Measurements from ENCODE around the gene MT1B. TPM values are rescaled to one million over a fixed set of nuclear protein-coding genes. Genes with fewer than 3 reads are reported as not detected.

The MT1B gene
- total RNA-seq, 2 experiments from 2014 or later: not detected

GRCh38 chr16:56631197-56631596 lies 20.5 kb upstream of the MT1B start:
- no peak for ATAC-seq

GRCh38 chr16:56631832-56632155 lies 19.9 kb upstream of the MT1B start:
- Mint-ChIP-seq H3K4me1 (ENCODE audit: low read depth) (peaks cover 29% of the 10 kb centered on the region), H3K4me3 (peak overlapping the region; percentile 56), H3K9me3 (ENCODE audit: insufficient read depth) (no peaks in the 10 kb centered on the region), H3K27me3 (ENCODE audit: low read depth) (peaks cover 79% of the 10 kb centered on the region), H3K36me3 (ENCODE audit: low read depth) (no peaks in the 10 kb centered on the region), H3K27ac (no peak overlapping the region)
- ChIA-PET POLR2A (no interaction called here), CTCF (interaction anchor here (1.1 to 2.3 kb wide), 2 partner anchors 12 to 31 kb away, joined by 3 to 6 read pairs; no protein-coding TSS in a partner anchor)
- ATAC-seq: no peak
- DNase-seq: no peak

More at GRCh38 chr16:56631197-56631596, 20.5 kb upstream of the MT1B start:
- H3K27ac Mint-ChIP-seq: no peak overlapping the region
- H3K27me3 Mint-ChIP-seq (ENCODE audit: low read depth): peaks cover 73% of the 10 kb centered on the region
- ChIA-PET POLR2A (interaction anchor here (1.0 to 1.6 kb wide), 2 partner anchors 12 kb away, joined by 3 to 4 read pairs; no protein-coding TSS in a partner anchor), CTCF (interaction anchor here (0.9 to 2.3 kb wide), 6 partner anchors 13 to 71 kb away, joined by 3 to 9 read pairs (median 4); partner anchors contain the start of gene MT2A)
- peaks cover 27% of the 10 kb centered on the region for H3K4me1 Mint-ChIP-seq (ENCODE audit: low read depth)
- H3K9me3 Mint-ChIP-seq (ENCODE audit: insufficient read depth): no peaks in the 10 kb centered on the region
- no peak for DNase-seq
- H3K4me3 Mint-ChIP-seq: no peak overlapping the region
- no peaks in the 10 kb centered on the region for H3K36me3 Mint-ChIP-seq (ENCODE audit: low read depth)

GRCh38 chr16:56632156-56632847 lies 19.4 kb upstream of the MT1B start, which contains the start of gene MT1M:
Gene MT1M, plus strand, starts transcription at chr16:56632659. Its CDS starts 73 bp downstream, at chr16:56632732.
- Mint-ChIP-seq H3K4me3 (peak within 1 kb of the TSS; percentile 56), H3K27me3 (ENCODE audit: low read depth) (peaks cover 81% of the 10 kb centered on the region), H3K36me3 (ENCODE audit: low read depth) (no peaks in the 10 kb centered on the region), H3K4me1 (ENCODE audit: low read depth) (peaks cover 29% of the 10 kb centered on the region), H3K9me3 (ENCODE audit: insufficient read depth) (no peaks in the 10 kb centered on the region), H3K27ac (no peak within 1 kb of the TSS)
- peak; percentile 54 for ATAC-seq
- ChIA-PET CTCF (interaction anchor here (1.1 kb wide), 1 partner anchor 32 kb away, joined by 3 read pairs; no protein-coding TSS in a partner anchor), POLR2A (no interaction called here)
- DNase-seq: no peak

DNA sequence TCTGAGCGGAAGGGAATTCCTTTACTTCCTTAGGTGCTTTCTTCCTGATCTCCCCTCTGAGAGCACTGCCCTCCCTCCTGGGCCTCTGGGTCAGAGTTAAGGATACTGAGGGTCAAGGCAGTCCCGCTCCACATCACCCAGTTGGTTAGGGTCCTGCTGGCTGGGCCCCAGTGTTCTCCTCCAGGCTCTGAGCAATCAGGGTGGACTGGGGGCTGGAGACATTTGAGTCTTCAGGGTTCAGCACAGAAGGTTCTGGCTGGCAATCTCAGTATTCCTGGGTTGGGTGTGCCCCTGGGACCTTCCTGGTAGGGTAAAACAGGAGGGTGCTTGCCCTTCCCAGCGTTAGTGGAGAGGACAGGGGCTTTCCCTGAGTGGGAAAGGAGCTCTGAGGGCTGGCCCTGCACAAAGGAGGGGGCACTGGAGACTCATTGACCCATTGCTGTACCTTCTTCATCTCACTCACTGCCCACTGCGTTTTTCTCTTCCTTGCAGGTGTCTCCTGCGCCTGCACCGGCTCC lies 18.8 kb upstream of the MT1B start:
- Mint-ChIP-seq H3K27me3 (ENCODE audit: low read depth) (peaks cover 86% of the 10 kb centered on the region), H3K27ac (no peak overlapping the region), H3K36me3 (ENCODE audit: low read depth) (no peaks in the 10 kb centered on the region), H3K9me3 (ENCODE audit: insufficient read depth) (no peaks in the 10 kb centered on the region), H3K4me3 (peak overlapping the region; percentile 55), H3K4me1 (ENCODE audit: low read depth) (peaks cover 32% of the 10 kb centered on the region)
- ChIA-PET POLR2A (no interaction called here), CTCF (no interaction called here)
- DNase-seq (no peak), ATAC-seq (no peak)

- peaks cover 36% of the 10 kb centered on the region for H3K4me1 Mint-ChIP-seq (ENCODE audit: low read depth)
Observed at GRCh38 chr16:56633535-56633934, 18.2 kb upstream of the MT1B start.

GRCh38 chr16:56634715-56635440 lies 16.8 kb upstream of the MT1B start:
- H3K27me3 Mint-ChIP-seq (ENCODE audit: low read depth): peaks cover 91% of the 10 kb centered on the region
- ATAC-seq (no peak), DNase-seq (no peak)
- POLR2A ChIA-PET: interaction anchor here (1.7 kb wide), 1 partner anchor 9 kb away, joined by 6 read pairs; the partner anchor contains the start of gene MT1E
- peak overlapping the region; percentile 30 for H3K4me3 Mint-ChIP-seq
- CTCF ChIA-PET: interaction anchor here (1.5 kb wide), 1 partner anchor 67 kb away, joined by 3 read pairs; no protein-coding TSS in a partner anchor
- no peaks in the 10 kb centered on the region for H3K9me3 Mint-ChIP-seq (ENCODE audit: insufficient read depth)
- H3K4me1 Mint-ChIP-seq (ENCODE audit: low read depth): peaks cover 38% of the 10 kb centered on the region
- no peak overlapping the region for H3K27ac Mint-ChIP-seq
- H3K36me3 Mint-ChIP-seq (ENCODE audit: low read depth): no peaks in the 10 kb centered on the region

More at GRCh38 chr16:56633535-56633934, 18.2 kb upstream of the MT1B start:
- ATAC-seq (no peak), DNase-seq (no peak)
- Mint-ChIP-seq H3K36me3 (ENCODE audit: low read depth) (no peaks in the 10 kb centered on the region), H3K9me3 (ENCODE audit: insufficient read depth) (no peaks in the 10 kb centered on the region), H3K27me3 (ENCODE audit: low read depth) (peaks cover 89% of the 10 kb centered on the region), H3K27ac (no peak overlapping the region), H3K4me3 (no peak overlapping the region)
- ChIA-PET POLR2A (interaction anchor here (1.7 kb wide), 1 partner anchor 8 kb away, joined by 6 read pairs; the partner anchor contains the start of gene MT1E), CTCF (no interaction called here)

GRCh38 chr16:56635441-56635967 lies 16.2 kb upstream of the MT1B start:
- ATAC-seq (peak; percentile 11), DNase-seq (no peak)
- CTCF ChIA-PET: interaction anchor here (1.5 kb wide), 1 partner anchor 67 kb away, joined by 3 read pairs; no protein-coding TSS in a partner anchor
- POLR2A ChIA-PET: interaction anchor here (0.6 to 1.7 kb wide), 2 partner anchors 10 to 60 kb away, joined by 3 to 6 read pairs; partner anchors contain the start of gene MT1E
- Mint-ChIP-seq H3K9me3 (ENCODE audit: insufficient read depth) (no peaks in the 10 kb centered on the region), H3K4me3 (peak overlapping the region; percentile 40), H3K27me3 (ENCODE audit: low read depth) (peaks cover 91% of the 10 kb centered on the region), H3K4me1 (ENCODE audit: low read depth) (peaks cover 38% of the 10 kb centered on the region), H3K27ac (no peak overlapping the region), H3K36me3 (ENCODE audit: low read depth) (no peaks in the 10 kb centered on the region)

DNA sequence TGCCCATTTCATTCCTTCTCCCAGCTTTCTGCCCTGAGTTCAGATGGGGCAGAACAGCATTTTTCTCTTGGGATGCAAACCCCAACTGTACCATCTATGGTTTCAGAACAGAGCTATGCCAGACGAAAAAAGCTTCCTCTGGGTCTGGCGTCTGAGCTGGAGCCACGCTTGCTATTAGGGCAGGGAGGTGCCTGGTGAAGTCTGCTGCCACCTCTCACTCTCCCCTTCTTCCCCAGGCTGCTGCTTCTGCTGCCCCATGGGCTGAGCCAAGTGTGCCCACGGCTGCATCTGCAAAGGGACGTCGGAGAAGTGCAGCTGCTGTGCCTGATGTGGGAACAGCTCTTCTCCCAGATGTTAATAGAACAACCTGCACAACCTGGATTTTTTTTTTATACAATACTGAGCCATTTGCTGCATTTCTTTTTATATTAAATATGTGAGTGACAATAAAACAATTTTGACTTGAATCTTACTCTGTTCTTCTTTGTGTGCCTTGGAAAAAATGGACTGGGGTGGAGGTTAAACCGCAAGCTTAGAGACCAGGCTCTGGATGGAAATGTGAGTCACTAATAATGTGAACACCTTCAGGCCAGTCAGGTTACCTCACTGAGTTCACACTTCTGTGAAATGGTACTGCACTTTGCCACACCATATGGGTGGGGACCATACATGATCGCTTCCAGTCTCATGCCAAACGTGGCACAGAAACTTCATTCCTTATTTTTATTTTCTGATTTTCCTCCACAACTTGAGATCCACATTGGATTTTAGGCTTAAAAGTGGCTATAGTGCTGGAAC lies 14.9 kb upstream of the MT1B start:
- ChIA-PET CTCF (interaction anchor here (0.7 kb wide), 1 partner anchor 11 kb away, joined by 3 read pairs; the partner anchor contains the start of gene MT1E), POLR2A (interaction anchor here (1.0 kb wide), 1 partner anchor 46 kb away, joined by 3 read pairs; no protein-coding TSS in a partner anchor)
- H3K4me3 Mint-ChIP-seq: no peak overlapping the region
- H3K9me3 Mint-ChIP-seq (ENCODE audit: insufficient read depth): no peaks in the 10 kb centered on the region
- no peak overlapping the region for H3K27ac Mint-ChIP-seq
- DNase-seq (no peak), ATAC-seq (no peak)
- H3K27me3 Mint-ChIP-seq (ENCODE audit: low read depth): peaks cover 89% of the 10 kb centered on the region
- peaks cover 35% of the 10 kb centered on the region for H3K4me1 Mint-ChIP-seq (ENCODE audit: low read depth)
- H3K36me3 Mint-ChIP-seq (ENCODE audit: low read depth): no peaks in the 10 kb centered on the region

DNA sequence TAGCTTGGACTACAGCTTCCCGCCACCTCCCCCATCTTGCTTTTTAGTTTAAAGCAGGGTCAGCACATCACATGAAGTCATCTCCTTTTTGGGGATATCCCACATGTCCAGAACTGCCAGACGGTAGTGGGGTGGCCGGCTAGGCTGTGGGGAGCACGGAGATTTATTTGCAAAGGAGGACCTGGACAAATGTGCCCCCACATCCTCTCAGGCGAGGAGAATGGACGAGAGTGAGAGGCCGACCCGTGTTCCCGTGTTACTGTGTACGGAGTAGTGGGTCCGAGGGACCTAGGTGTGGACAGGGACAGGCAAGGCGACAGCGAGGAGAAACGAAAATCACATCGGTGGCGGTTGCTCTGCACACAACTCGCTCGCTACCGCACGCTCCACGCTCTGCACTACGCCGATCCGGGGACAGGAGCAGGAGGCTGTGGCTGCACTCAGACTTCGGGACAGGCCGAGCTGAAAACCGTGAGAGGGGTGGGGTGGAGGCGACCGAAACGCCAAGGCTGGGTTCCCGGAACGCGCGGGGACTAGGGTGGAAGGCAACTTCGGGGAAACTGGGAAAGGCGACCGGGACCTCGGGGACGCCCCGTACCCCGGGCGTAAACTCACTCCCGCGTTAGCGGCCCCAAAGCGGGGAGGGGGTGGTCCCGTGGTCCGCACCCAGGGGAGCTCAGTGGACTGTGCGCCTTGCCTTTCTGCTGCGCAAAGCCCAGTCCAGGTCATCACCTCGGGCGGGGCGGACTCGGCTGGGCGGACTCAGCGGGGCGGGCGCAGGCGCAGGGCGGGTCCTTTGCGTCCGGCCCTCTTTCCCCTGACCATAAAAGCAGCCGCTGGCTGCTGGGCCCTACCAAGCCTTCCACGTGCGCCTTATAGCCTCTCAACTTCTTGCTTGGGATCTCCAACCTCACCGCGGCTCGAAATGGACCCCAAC lies 13.6 kb upstream of the MT1B start, which contains the start of gene MT1A:
Gene MT1A, plus strand, starts transcription at position 853 of the 937 bp plus-strand sequence. Its CDS starts 73 bp downstream, at position 926.
- CTCF ChIA-PET: interaction anchor here (0.9 kb wide), 1 partner anchor 64 kb away, joined by 3 read pairs; no protein-coding TSS in a partner anchor
- ATAC-seq (peak; percentile 54), DNase-seq (no peak)
- Mint-ChIP-seq H3K36me3 (ENCODE audit: low read depth) (no peaks in the 10 kb centered on the region), H3K27ac (no peak within 1 kb of the TSS), H3K27me3 (ENCODE audit: low read depth) (peaks cover 88% of the 10 kb centered on the region), H3K9me3 (ENCODE audit: insufficient read depth) (no peaks in the 10 kb centered on the region), H3K4me3 (peak within 1 kb of the TSS; percentile 62), H3K4me1 (ENCODE audit: low read depth) (peaks cover 38% of the 10 kb centered on the region)
- POLR2A ChIA-PET: no interaction called here

DNA sequence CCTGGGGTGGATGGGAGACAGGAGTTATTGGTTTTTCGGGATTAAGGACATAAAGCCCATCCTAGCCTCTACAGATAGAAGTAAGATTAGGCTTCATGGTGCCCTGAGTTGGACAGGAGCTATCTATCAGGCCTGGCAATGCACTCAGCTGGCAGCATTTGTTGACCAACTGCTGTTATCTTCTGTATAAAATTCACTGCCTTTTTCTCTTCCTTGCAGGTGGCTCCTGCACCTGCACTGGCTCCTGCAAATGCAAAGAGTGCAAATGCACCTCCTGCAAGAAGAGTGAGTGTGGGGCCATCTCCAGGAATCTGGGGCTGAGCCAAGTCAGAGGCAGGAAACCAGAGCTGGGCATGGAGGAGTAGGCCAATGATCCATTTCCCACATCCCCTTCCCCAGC lies 12.6 kb upstream of the MT1B start:
- Mint-ChIP-seq H3K36me3 (ENCODE audit: low read depth) (no peaks in the 10 kb centered on the region), H3K27ac (no peak overlapping the region), H3K4me3 (no peak overlapping the region), H3K9me3 (ENCODE audit: insufficient read depth) (no peaks in the 10 kb centered on the region), H3K4me1 (ENCODE audit: low read depth) (peaks cover 47% of the 10 kb centered on the region), H3K27me3 (ENCODE audit: low read depth) (peaks cover 81% of the 10 kb centered on the region)
- no peak for DNase-seq
- ATAC-seq: no peak
- POLR2A ChIA-PET: interaction anchor here (1.0 kb wide), 1 partner anchor 11 kb away, joined by 3 read pairs; no protein-coding TSS in a partner anchor
- CTCF ChIA-PET: no interaction called here

Measured in activated CD8-positive, alpha-beta T cell treated with anti-CD3 and anti-CD28 coated beads, Interleukin-2, amount 10 ng/mL, durations not matched to agents 7 days and 5 days (primary cell).